ENCODE results near the gene PSMA7.
"Not testable (repeated sequence)": the region's sequence is repeated elsewhere in the genome, so short reads cannot be mapped to it uniquely, and the experiment has no call there.

The PSMA7 gene

GRCh38 chr20:62118113-62119043 lies 24.8 kb downstream of the PSMA7 start:
- DNase-seq: no peak

- peak; percentile 83 for DNase-seq
Observed at GRCh38 chr20:62117658-62118057, 25.5 kb downstream of the PSMA7 start.

GRCh38 chr20:62117362-62117646 lies 25.9 kb downstream of the PSMA7 start:
- DNase-seq: no peak

- DNase-seq: no peak
Observed at GRCh38 chr20:62116558-62117361, 26.4 kb downstream of the PSMA7 start.

- DNase-seq: not testable (repeated sequence)
Observed at GRCh38 chr20:62115800-62116407, 27.3 kb downstream of the PSMA7 start.

GRCh38 chr20:62114894-62115293 lies 28.3 kb downstream of the PSMA7 start:
- no peak for DNase-seq

- no peak for DNase-seq
Observed at GRCh38 chr20:62112368-62112767, 30.8 kb downstream of the PSMA7 start.

- DNase-seq: no peak
Observed at GRCh38 chr20:62111148-62111547, 32.0 kb downstream of the PSMA7 start.

GRCh38 chr20:62105592-62105991 lies 37.6 kb downstream of the PSMA7 start:
- no peak for DNase-seq

- DNase-seq: no peak
Observed at GRCh38 chr20:62104791-62105345, 38.3 kb downstream of the PSMA7 start.

- DNase-seq: no peak
Observed at GRCh38 chr20:62104234-62104789, 38.9 kb downstream of the PSMA7 start.

GRCh38 chr20:62103508-62104233 lies 39.5 kb downstream of the PSMA7 start:
- DNase-seq: no peak

GRCh38 chr20:62101078-62101477 lies 42.1 kb downstream of the PSMA7 start:
- no peak for DNase-seq

GRCh38 chr20:62097881-62098407 lies 45.2 kb downstream of the PSMA7 start:
- no peak for DNase-seq

- no peak for DNase-seq
Observed at GRCh38 chr20:62096421-62097380, 46.5 kb downstream of the PSMA7 start.

- DNase-seq: no peak
Observed at GRCh38 chr20:62089393-62089792, 53.8 kb downstream of the PSMA7 start.

- no peak for DNase-seq
Observed at GRCh38 chr20:62088258-62089127, 54.7 kb downstream of the PSMA7 start.

- no peak for DNase-seq
Observed at GRCh38 chr20:62087632-62088031, 55.6 kb downstream of the PSMA7 start.

- DNase-seq: no peak
Observed at GRCh38 chr20:62087227-62087626, 56.0 kb downstream of the PSMA7 start.

Data from CD4-positive, alpha-beta T cell treated with Interleukin-12 subunit alpha and Interleukin-12 subunit beta, for 1 hour (primary cell).